ENCODE data around the gene CLCF1.

Gene CLCF1

DNA sequence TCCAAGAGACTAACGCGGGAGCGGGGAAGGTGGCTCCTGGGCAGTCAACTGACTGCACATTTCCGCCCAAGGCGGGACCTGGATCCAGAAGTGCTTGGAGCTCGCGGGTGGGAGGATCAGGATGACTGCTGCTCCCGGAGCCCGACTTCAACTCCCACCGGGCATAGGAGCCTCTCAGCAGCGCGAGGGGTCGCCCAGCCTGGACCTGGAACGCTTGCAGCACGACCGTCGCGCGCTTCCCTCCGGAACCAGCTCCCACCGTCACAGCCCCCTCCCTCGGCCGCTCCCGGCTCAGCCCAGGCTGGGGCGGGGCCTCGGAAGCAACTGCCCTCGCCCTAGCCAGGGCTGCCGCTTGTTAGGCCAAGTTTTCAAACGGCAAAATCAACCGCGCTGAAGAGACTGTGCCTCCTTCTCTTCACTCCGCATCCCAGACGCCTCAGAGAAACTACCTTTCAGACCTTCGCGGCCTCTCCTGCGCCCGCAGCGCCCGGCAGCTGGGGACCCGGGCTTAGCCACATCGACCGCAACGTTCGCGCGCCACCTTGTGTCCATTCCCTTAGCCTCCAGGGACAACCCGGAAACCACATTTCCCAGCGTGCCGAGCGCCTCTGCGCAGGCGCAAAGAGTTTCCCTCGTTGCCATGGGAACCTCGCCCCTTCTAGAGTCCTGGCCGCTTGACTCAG lies 56.1 kb downstream of the CLCF1 start:
- peak; percentile 98 for DNase-seq (ENCODE audit: low spot score)
- peak overlapping the region; percentile 99 for H3K27ac ChIP-seq
- TF ChIP-seq, protein P1, sequence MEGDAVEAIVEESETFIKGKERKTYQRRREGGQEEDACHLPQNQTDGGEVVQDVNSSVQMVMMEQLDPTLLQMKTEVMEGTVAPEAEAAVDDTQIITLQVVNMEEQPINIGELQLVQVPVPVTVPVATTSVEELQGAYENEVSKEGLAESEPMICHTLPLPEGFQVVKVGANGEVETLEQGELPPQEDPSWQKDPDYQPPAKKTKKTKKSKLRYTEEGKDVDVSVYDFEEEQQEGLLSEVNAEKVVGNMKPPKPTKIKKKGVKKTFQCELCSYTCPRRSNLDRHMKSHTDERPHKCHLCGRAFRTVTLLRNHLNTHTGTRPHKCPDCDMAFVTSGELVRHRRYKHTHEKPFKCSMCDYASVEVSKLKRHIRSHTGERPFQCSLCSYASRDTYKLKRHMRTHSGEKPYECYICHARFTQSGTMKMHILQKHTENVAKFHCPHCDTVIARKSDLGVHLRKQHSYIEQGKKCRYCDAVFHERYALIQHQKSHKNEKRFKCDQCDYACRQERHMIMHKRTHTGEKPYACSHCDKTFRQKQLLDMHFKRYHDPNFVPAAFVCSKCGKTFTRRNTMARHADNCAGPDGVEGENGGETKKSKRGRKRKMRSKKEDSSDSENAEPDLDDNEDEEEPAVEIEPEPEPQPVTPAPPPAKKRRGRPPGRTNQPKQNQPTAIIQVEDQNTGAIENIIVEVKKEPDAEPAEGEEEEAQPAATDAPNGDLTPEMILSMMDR (conservative IDR thresholded peaks at IDR 0.05; ENCODE audit: low read depth), result peak; percentile 88
- POLR2A ChIA-PET (ENCODE audit: low non-redundant PET), result interaction anchor here (0.6 to 1.4 kb wide), 8 partner anchors 13 to 56 kb away, joined by 3 to 16 read pairs (median 3); partner anchors contain the start of gene SSH3
- CTCF ChIA-PET, result interaction anchor here (0.5 to 3.1 kb wide), 24 partner anchors 9 to 950 kb away, joined by 3 to 27 read pairs (median 4); partner anchors contain the start of genes ANKRD13D, GRK2 and SSH3

DNA sequence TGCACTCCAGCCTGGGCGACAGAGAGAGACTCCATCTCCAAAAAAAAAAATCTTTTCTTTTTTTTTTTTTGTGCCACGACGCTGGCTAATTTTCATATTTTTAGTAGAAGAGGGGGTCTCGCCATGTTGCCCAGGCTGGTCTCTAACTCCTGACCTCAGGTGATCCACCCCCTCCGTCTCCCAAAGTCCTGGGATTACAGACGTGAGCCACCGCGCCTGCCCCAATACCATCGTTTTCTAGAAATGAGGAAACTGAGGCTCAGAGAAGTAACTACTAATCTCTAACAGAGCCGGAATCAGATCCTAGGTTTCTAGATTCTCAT lies 56.6 kb downstream of the CLCF1 start:
- no peak for DNase-seq (ENCODE audit: low spot score)
- CTCF ChIA-PET, result interaction anchor here (0.5 to 3.1 kb wide), 14 partner anchors 8 to 361 kb away, joined by 3 to 27 read pairs (median 4); partner anchors contain the start of genes ANKRD13D, GRK2 and SSH3
- H3K27ac ChIP-seq, result peak overlapping the region; percentile 99
- TF ChIP-seq, protein P1 (conservative IDR thresholded peaks at IDR 0.05; ENCODE audit: low read depth), result no peak
- POLR2A ChIA-PET (ENCODE audit: low non-redundant PET), result interaction anchor here (0.6 to 1.4 kb wide), 8 partner anchors 12 to 257 kb away, joined by 3 to 16 read pairs (median 4); partner anchors contain the start of gene SSH3

- ChIA-PET CTCF (no interaction called here), POLR2A (ENCODE audit: low non-redundant PET) (interaction anchor here (1.4 kb wide), 1 partner anchor 12 kb away, joined by 7 read pairs; the partner anchor contains the start of gene SSH3)
- peak overlapping the region; percentile 99 for H3K27ac ChIP-seq
- TF ChIP-seq, protein P1 (conservative IDR thresholded peaks at IDR 0.05; ENCODE audit: low read depth), result no peak
- DNase-seq (ENCODE audit: low spot score), result no peak
These were observed 58.0 kb downstream of the CLCF1 start for GRCh38 chr11:67315325-67315909.

GRCh38 chr11:67314218-67314617 lies 59.2 kb downstream of the CLCF1 start:
- CTCF ChIA-PET, result interaction anchor here (1.1 kb wide), 1 partner anchor 8 kb away, joined by 3 read pairs; no protein-coding TSS in a partner anchor

More at GRCh38 chr11:67314218-67314617, 59.2 kb downstream of the CLCF1 start:
- DNase-seq (ENCODE audit: low spot score), result no peak
- peak overlapping the region; percentile 99 for H3K27ac ChIP-seq
- TF ChIP-seq, protein P1 (conservative IDR thresholded peaks at IDR 0.05; ENCODE audit: low read depth), result no peak
- POLR2A ChIA-PET (ENCODE audit: low non-redundant PET), result no interaction called here
